OCI-LY7 (cell line): ENCODE data around the gene NUP160.

Experiments
- EZH2phosphoT487 ChIP-seq: fragments of 200-600 bp; sonication (generic); IDR thresholded peaks from 2 replicates; pipeline ENCODE4 v1.6.1; 2018; ENCODE audit warnings: low read depth, borderline replicate concordance, mild to moderate bottlenecking, mixed run types, antibody characterized with exemption, low read length, moderate library complexity, mixed read lengths
- TF ChIP-seq, protein P1 (sequence below): fragments of 200-600 bp; sonication (generic); conservative IDR thresholded peaks from 2 replicates; pipeline ENCODE4 v1.5.1; 2014; ENCODE audit warnings: mild to moderate bottlenecking, antibody characterized with exemption, low read length, moderate library complexity, mixed read lengths

GRCh38 chr11:47786373-47786772 is 61.8 kb downstream of the NUP160 start:
- TF ChIP-seq EZH2phosphoT487 = no peak
- TF ChIP-seq, protein P1, sequence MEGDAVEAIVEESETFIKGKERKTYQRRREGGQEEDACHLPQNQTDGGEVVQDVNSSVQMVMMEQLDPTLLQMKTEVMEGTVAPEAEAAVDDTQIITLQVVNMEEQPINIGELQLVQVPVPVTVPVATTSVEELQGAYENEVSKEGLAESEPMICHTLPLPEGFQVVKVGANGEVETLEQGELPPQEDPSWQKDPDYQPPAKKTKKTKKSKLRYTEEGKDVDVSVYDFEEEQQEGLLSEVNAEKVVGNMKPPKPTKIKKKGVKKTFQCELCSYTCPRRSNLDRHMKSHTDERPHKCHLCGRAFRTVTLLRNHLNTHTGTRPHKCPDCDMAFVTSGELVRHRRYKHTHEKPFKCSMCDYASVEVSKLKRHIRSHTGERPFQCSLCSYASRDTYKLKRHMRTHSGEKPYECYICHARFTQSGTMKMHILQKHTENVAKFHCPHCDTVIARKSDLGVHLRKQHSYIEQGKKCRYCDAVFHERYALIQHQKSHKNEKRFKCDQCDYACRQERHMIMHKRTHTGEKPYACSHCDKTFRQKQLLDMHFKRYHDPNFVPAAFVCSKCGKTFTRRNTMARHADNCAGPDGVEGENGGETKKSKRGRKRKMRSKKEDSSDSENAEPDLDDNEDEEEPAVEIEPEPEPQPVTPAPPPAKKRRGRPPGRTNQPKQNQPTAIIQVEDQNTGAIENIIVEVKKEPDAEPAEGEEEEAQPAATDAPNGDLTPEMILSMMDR = no peak
